ENCODE measurements around the gene ROGDI. TPM values are rescaled to one million over a fixed set of nuclear protein-coding genes. Genes with fewer than 3 reads are reported as not detected.

Gene ROGDI
- total RNA-seq, 3 donors from 2014 or later (not counting 1 experiment from before 2014, with no cell fraction given), result 6.6 to 15.5 (median 7.5) TPM

DNA sequence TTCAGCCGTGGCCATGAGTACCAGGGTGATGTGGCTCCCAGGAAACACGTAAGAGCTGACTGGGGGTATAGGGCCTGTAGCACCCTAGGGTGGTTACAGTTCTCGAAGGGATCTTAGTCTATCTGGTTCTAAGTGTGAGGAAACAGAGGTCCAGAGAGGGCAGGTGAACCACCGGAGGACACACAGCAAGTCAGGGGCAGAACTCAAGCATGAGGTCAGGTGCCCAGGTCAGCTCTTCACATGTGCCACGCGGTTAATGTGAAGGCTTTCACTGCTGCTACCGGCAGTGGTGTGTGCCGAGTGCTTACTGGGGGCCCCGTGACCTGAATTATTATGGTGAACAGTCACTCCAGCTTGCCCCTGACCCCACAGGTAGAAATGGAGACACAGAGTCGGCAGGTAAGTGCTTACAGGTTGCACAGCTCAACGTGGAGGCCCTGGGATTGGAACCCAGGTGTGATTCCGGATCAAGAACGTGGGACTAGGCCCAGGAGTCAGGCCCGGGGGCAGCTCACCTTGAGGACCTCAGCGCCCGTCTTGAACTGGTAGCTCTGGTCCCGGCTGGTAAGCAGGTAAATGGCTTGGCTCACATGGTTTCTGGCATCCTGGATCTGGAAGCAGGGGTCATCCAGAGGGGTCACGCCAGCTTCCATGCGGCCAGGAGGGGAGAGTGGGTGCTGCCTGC lies 3.1 kb downstream of the ROGDI start:
- ATAC-seq (no peak), DNase-seq (no peak)
- no peaks in the 10 kb centered on the region for H3K36me3 Mint-ChIP-seq
- no peaks in the 10 kb centered on the region for H3K9me3 Mint-ChIP-seq
- Histone ChIP-seq H3K27ac (ENCODE audit: low read length) (no peak overlapping the region), H3K4me3 (ENCODE audit: low read length) (no peak overlapping the region), H3K27me3 (ENCODE audit: control insufficient read depth, insufficient read depth, low read length) (no peaks in the 10 kb centered on the region), H3K36me3 (ENCODE audit: control insufficient read depth, insufficient read depth, low read length) (peaks cover 2% of the 10 kb centered on the region), H3K4me1 (ENCODE audit: control insufficient read depth, insufficient read depth, low read length) (peaks cover 27% of the 10 kb centered on the region), H3K9me3 (ENCODE audit: control insufficient read depth, insufficient read depth, low read length) (no peaks in the 10 kb centered on the region)
- no peak overlapping the region for H3K27ac Mint-ChIP-seq
- H3K4me1 Mint-ChIP-seq, result peaks cover 0 to 10% of the 10 kb centered on the region in 2 donors
- no peaks in the 10 kb centered on the region for H3K27me3 Mint-ChIP-seq (ENCODE audit: low read depth in 2 of 2)
- 96% methylated on average over 19 of the region's 19 CpGs for WGBS (ENCODE audit: insufficient coverage)
- TF ChIP-seq, protein P1, sequence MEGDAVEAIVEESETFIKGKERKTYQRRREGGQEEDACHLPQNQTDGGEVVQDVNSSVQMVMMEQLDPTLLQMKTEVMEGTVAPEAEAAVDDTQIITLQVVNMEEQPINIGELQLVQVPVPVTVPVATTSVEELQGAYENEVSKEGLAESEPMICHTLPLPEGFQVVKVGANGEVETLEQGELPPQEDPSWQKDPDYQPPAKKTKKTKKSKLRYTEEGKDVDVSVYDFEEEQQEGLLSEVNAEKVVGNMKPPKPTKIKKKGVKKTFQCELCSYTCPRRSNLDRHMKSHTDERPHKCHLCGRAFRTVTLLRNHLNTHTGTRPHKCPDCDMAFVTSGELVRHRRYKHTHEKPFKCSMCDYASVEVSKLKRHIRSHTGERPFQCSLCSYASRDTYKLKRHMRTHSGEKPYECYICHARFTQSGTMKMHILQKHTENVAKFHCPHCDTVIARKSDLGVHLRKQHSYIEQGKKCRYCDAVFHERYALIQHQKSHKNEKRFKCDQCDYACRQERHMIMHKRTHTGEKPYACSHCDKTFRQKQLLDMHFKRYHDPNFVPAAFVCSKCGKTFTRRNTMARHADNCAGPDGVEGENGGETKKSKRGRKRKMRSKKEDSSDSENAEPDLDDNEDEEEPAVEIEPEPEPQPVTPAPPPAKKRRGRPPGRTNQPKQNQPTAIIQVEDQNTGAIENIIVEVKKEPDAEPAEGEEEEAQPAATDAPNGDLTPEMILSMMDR (IDR thresholded peaks at IDR 0.05), result no peak
- peak overlapping the region; percentile 11 for H3K4me3 Mint-ChIP-seq
- intact Hi-C loops (cut with micrococcal nuclease), result no loop called here

DNA sequence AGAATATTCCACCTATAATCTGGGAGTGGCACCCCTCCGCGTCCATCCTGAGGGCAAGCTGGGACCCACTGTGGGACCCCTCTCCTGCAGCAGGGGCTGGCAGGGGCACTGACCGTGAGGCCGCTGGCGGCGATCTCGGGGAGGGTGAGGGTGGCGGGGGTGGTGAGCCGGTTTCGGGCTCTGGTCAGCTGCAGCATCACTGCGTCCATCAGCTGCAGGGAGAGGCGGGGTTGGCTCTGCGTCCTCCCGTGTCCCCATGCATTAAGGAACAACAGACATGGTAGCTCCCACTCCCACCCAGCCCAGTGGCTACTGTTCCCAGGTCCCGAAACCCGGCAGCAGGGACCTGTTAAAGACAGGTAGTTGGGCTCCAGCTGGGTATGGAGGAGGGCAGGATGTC lies 4.0 kb downstream of the ROGDI start:
- TF ChIP-seq, protein P1 (IDR thresholded peaks at IDR 0.05), result no peak
- H3K4me1 Mint-ChIP-seq, result peaks cover 0 to 10% of the 10 kb centered on the region in 2 donors
- H3K4me3 ChIP-seq (ENCODE audit: low read length), result no peak overlapping the region
- H3K27me3 ChIP-seq (ENCODE audit: control insufficient read depth, insufficient read depth, low read length), result no peaks in the 10 kb centered on the region
- intact Hi-C loops (cut with micrococcal nuclease), result no loop called here
- no peak for ATAC-seq
- H3K36me3 ChIP-seq (ENCODE audit: control insufficient read depth, insufficient read depth, low read length), result no peaks in the 10 kb centered on the region
- H3K9me3 Mint-ChIP-seq, result no peaks in the 10 kb centered on the region
- no peak for DNase-seq
- H3K9me3 ChIP-seq (ENCODE audit: control insufficient read depth, insufficient read depth, low read length), result no peaks in the 10 kb centered on the region
- H3K27ac Mint-ChIP-seq, result no peak overlapping the region
- H3K4me1 ChIP-seq (ENCODE audit: control insufficient read depth, insufficient read depth, low read length), result peaks cover 21% of the 10 kb centered on the region
- no peak overlapping the region for H3K27ac ChIP-seq (ENCODE audit: low read length)
- H3K4me3 Mint-ChIP-seq, result no peak overlapping the region
- 89% methylated on average over 16 of the region's 16 CpGs for WGBS (ENCODE audit: insufficient coverage)
- no peaks in the 10 kb centered on the region for H3K36me3 Mint-ChIP-seq
- H3K27me3 Mint-ChIP-seq (ENCODE audit: low read depth in 2 of 2), result no peaks in the 10 kb centered on the region

DNA sequence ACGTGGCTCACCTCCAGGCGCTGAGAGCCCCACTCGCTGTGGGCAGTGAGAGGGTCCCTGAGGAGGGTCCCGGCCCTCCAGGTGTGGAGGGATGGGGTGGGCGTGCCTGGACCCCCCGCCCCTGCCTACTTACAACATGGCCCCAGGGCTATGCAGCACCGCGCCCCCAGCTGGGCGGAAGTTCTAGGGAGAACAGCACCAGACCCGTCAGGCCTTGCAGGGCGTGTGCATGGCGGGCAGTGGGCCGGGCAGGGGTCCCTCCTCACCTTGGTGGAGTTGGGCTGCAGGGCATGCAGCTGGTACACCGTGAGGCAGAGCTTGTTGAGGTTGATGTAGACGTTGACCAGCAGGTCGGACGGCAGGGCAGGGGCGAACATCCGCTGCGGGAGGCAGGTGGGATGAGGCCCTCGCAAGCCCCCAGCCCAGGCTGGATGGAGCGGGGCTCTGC lies 4.6 kb downstream of the ROGDI start:
- Mint-ChIP-seq H3K4me3 (no peak overlapping the region), H3K27me3 (ENCODE audit: low read depth in 2 of 2) (no peaks in the 10 kb centered on the region), H3K36me3 (no peaks in the 10 kb centered on the region), H3K4me1 (peaks cover 0 to 6% of the 10 kb centered on the region in 2 donors), H3K27ac (no peak overlapping the region), H3K9me3 (no peaks in the 10 kb centered on the region)
- 96% methylated on average over 22 of the region's 22 CpGs for WGBS (ENCODE audit: insufficient coverage)
- H3K9me3 ChIP-seq (ENCODE audit: control insufficient read depth, insufficient read depth, low read length), result no peaks in the 10 kb centered on the region
- intact Hi-C loops (cut with micrococcal nuclease), result no loop called here
- no peak overlapping the region for H3K4me3 ChIP-seq (ENCODE audit: low read length)
- peaks cover 21% of the 10 kb centered on the region for H3K4me1 ChIP-seq (ENCODE audit: control insufficient read depth, insufficient read depth, low read length)
- no peak overlapping the region for H3K27ac ChIP-seq (ENCODE audit: low read length)
- DNase-seq (no peak), ATAC-seq (no peak)
- TF ChIP-seq, protein P1 (IDR thresholded peaks at IDR 0.05), result no peak
- H3K27me3 ChIP-seq (ENCODE audit: control insufficient read depth, insufficient read depth, low read length), result no peaks in the 10 kb centered on the region
- H3K36me3 ChIP-seq (ENCODE audit: control insufficient read depth, insufficient read depth, low read length), result no peaks in the 10 kb centered on the region
